Measurements from ENCODE around the gene ANXA6. TPM values are rescaled to one million over a fixed set of nuclear protein-coding genes. Genes with fewer than 3 reads are reported as not detected.

ANXA6 gene
- total RNA-seq, 1 experiment from 2014 or later, result 16.4 TPM

GRCh38 chr5:151100681-151101080 lies 56.9 kb downstream of the ANXA6 start:
- intact Hi-C loops (cut with micrococcal nuclease; ENCODE audit: unreplicated experiment), result no loop called here
- Mint-ChIP-seq H3K9me3 (ENCODE audit: low read depth, unreplicated experiment) (no peaks in the 10 kb centered on the region), H3K27me3 (ENCODE audit: unreplicated experiment) (no peaks in the 10 kb centered on the region), H3K4me1 (ENCODE audit: low read depth, unreplicated experiment) (peaks cover 37% of the 10 kb centered on the region), H3K27ac (ENCODE audit: unreplicated experiment) (no peak overlapping the region), H3K36me3 (ENCODE audit: insufficient read depth, unreplicated experiment) (no peaks in the 10 kb centered on the region), H3K4me3 (ENCODE audit: low read depth, unreplicated experiment) (no peak overlapping the region)
- CTCF ChIA-PET, result no interaction called here
- DNase-seq, result no peak
- TF ChIP-seq CTCF (IDR thresholded peaks at IDR 0.05; ENCODE audit: unreplicated experiment), result no peak
- no TSS peak for BruUV-seq (replicated peaks)

GRCh38 chr5:151098768-151099121 lies 58.8 kb downstream of the ANXA6 start:
- intact Hi-C loops (cut with micrococcal nuclease; ENCODE audit: unreplicated experiment), result no loop called here
- peaks cover 57% of the 10 kb centered on the region for H3K4me1 Mint-ChIP-seq (ENCODE audit: low read depth, unreplicated experiment)
- BruUV-seq (replicated peaks), result no TSS peak
- no peak for TF ChIP-seq CTCF (IDR thresholded peaks at IDR 0.05; ENCODE audit: unreplicated experiment)
- no peak overlapping the region for H3K4me3 Mint-ChIP-seq (ENCODE audit: low read depth, unreplicated experiment)
- no peak for DNase-seq
- no peaks in the 10 kb centered on the region for H3K27me3 Mint-ChIP-seq (ENCODE audit: unreplicated experiment)
- no peaks in the 10 kb centered on the region for H3K9me3 Mint-ChIP-seq (ENCODE audit: low read depth, unreplicated experiment)
- peaks cover 12% of the 10 kb centered on the region for H3K36me3 Mint-ChIP-seq (ENCODE audit: insufficient read depth, unreplicated experiment)
- CTCF ChIA-PET, result interaction anchor here (0.6 to 1.6 kb wide), 3 partner anchors 10 to 153 kb away, joined by 3 to 4 read pairs (median 3); no protein-coding TSS in a partner anchor
- H3K27ac Mint-ChIP-seq (ENCODE audit: unreplicated experiment), result no peak overlapping the region

- TF ChIP-seq CTCF (IDR thresholded peaks at IDR 0.05; ENCODE audit: unreplicated experiment), result no peak
- no peak for DNase-seq
- Mint-ChIP-seq H3K27ac (ENCODE audit: unreplicated experiment) (no peak overlapping the region), H3K4me3 (ENCODE audit: low read depth, unreplicated experiment) (no peak overlapping the region), H3K9me3 (ENCODE audit: low read depth, unreplicated experiment) (no peaks in the 10 kb centered on the region), H3K27me3 (ENCODE audit: unreplicated experiment) (no peaks in the 10 kb centered on the region), H3K36me3 (ENCODE audit: insufficient read depth, unreplicated experiment) (peaks cover 19% of the 10 kb centered on the region), H3K4me1 (ENCODE audit: low read depth, unreplicated experiment) (peaks cover 63% of the 10 kb centered on the region)
- intact Hi-C loops (cut with micrococcal nuclease; ENCODE audit: unreplicated experiment), result no loop called here
- BruUV-seq (replicated peaks), result no TSS peak
- CTCF ChIA-PET, result interaction anchor here (0.6 to 1.6 kb wide), 2 partner anchors 11 to 154 kb away, joined by 3 to 4 read pairs; no protein-coding TSS in a partner anchor
Measured at GRCh38 chr5:151097820-151098767, 59.5 kb downstream of the ANXA6 start.

- H3K27me3 Mint-ChIP-seq (ENCODE audit: unreplicated experiment), result no peaks in the 10 kb centered on the region
- CTCF ChIA-PET, result interaction anchor here (1.3 kb wide), 1 partner anchor 13 kb away, joined by 4 read pairs; no protein-coding TSS in a partner anchor
- intact Hi-C loops (cut with micrococcal nuclease; ENCODE audit: unreplicated experiment), result no loop called here
- peaks cover 74% of the 10 kb centered on the region for H3K4me1 Mint-ChIP-seq (ENCODE audit: low read depth, unreplicated experiment)
- DNase-seq, result no peak
- TF ChIP-seq CTCF (IDR thresholded peaks at IDR 0.05; ENCODE audit: unreplicated experiment), result no peak
- H3K9me3 Mint-ChIP-seq (ENCODE audit: low read depth, unreplicated experiment), result no peaks in the 10 kb centered on the region
- H3K36me3 Mint-ChIP-seq (ENCODE audit: insufficient read depth, unreplicated experiment), result peaks cover 19% of the 10 kb centered on the region
- H3K4me3 Mint-ChIP-seq (ENCODE audit: low read depth, unreplicated experiment), result no peak overlapping the region
- H3K27ac Mint-ChIP-seq (ENCODE audit: unreplicated experiment), result no peak overlapping the region
- no TSS peak for BruUV-seq (replicated peaks)
Measured at GRCh38 chr5:151097061-151097460, 60.5 kb downstream of the ANXA6 start.

All from Calu3 (cell line).